K562 (cell line): ENCODE results near the gene TMEM185B. TPM values are rescaled to one million over a fixed set of nuclear protein-coding genes. Genes with fewer than 3 reads are reported as not detected.

Experiments
- ATAC-seq: fragments of 200-7000 bp; cut with Tn5 transposase; 3 replicates; pipeline ENCODE4 v1.9.1; 2020; ENCODE audit warnings: moderate library complexity
- BruUV-seq: library from RNA; stranded (reverse); fragments of 400-500 nt; replicated peaks from 2 replicates; lab custom pipeline; 2021; lab: Mats Ljungman, UMichigan
- CTCF ChIA-PET: fragments of 300-600 bp; formaldehyde crosslinking; extraction: SDS; loops from one replicate; lab custom pipeline; 2021; ENCODE audit warnings: low intra/inter-chr PET ratio; lab: Yijun Ruan, JAX
- POLR2A ChIA-PET: fragments of 300-600, 350-650 bp; sonication (Branson Sonifier 250); formaldehyde crosslinking; extraction: SDS; loops from one replicate; lab custom pipeline; 2021; ENCODE audit warnings: antibody characterized with exemption, inconsistent platforms; lab: Yijun Ruan, JAX
- DNase-seq, 4 experiments: peaks; one replicate each; pipeline versions ENCODE4 v3.0.0 to v3.0.0-alpha.2; 2011 to 2018; ENCODE audit warnings: low spot score in 3 of 4, mixed read lengths in 3 of 4; ENCODE audit errors: extremely low read depth in 1 of 4
- FAIRE-seq: peaks from 2 replicates; lab custom pipeline; 2011; peaks lifted over from hg19 to GRCh38; lab: Jason Lieb, UNC
- H2AFZ ChIP-seq: 2 replicates; pipeline ENCODE4 v1.6.0; 2011; ENCODE audit warnings: low read depth, low read length, control low read depth, inconsistent platforms
- H3K27ac ChIP-seq: fragments of 200-600 bp; 3 replicates; pipeline ENCODE4 v1.8.0; 2011; ENCODE audit warnings: low read depth, mild to moderate bottlenecking, control low read depth, inconsistent platforms, low read length, moderate library complexity, mixed read lengths; ENCODE audit errors: extremely low read depth
- H3K27me3 ChIP-seq, 2 experiments: fragments of 300-600 bp in 1 of 2; 2 replicates in 1 of 2; 3 replicates in 1 of 2; pipeline versions ENCODE4 v1.6.0 to v1.8.0; 2011; ENCODE audit warnings: inconsistent platforms in 2 of 2, low read length in 2 of 2, mild to moderate bottlenecking in 1 of 2, mixed read lengths in 1 of 2, moderate library complexity in 1 of 2; ENCODE audit not compliant: control insufficient read depth in 2 of 2, insufficient read depth in 2 of 2
- H3K36me3 ChIP-seq: fragments of 300-600 bp; 3 replicates; pipeline ENCODE4 v1.8.0; 2011; ENCODE audit warnings: mild to moderate bottlenecking, low read length, inconsistent platforms; ENCODE audit not compliant: control insufficient read depth, insufficient read depth
- H3K4me1 ChIP-seq, 2 experiments: fragments of 200-600 bp in 1 of 2; replicated peaks in 1 of 2; 2 replicates in 1 of 2; 3 replicates in 1 of 2; pipeline versions ENCODE4 v1.5.1 to v1.8.0; 2011; ENCODE audit warnings: inconsistent platforms in 2 of 2, low read length in 2 of 2, mild to moderate bottlenecking in 1 of 2, mixed read lengths in 1 of 2, moderate library complexity in 1 of 2; ENCODE audit not compliant: control insufficient read depth in 2 of 2, insufficient read depth in 2 of 2
- H3K4me2 ChIP-seq: 2 replicates; pipeline ENCODE4 v1.6.1; 2011; ENCODE audit warnings: low read length, control low read depth, inconsistent platforms, mixed read lengths; ENCODE audit not compliant: insufficient read depth
- H3K4me3 ChIP-seq: fragments of 200-600 bp; sonication (generic), shearing (Covaris generic); 2 replicates; pipeline ENCODE4 v1.5.1; 2016; ENCODE audit warnings: control low read depth, inconsistent platforms
- H3K79me2 ChIP-seq: fragments of 200-600 bp; 3 replicates; pipeline ENCODE4 v1.8.0; 2011; ENCODE audit warnings: low read length, inconsistent platforms; ENCODE audit not compliant: control insufficient read depth, insufficient read depth
- H3K9ac ChIP-seq, 2 experiments: 2 replicates each; pipeline versions ENCODE4 v1.6.0 to v1.6.1; 2011; ENCODE audit warnings: low read depth in 2 of 2, low read length in 2 of 2, control low read depth in 1 of 2, inconsistent platforms in 1 of 2, mild to moderate bottlenecking in 1 of 2, mixed read lengths in 1 of 2; ENCODE audit not compliant: insufficient read depth in 1 of 2
- H3K9me1 ChIP-seq: one replicate; pipeline ENCODE4 v1.6.0; 2011; ENCODE audit warnings: inconsistent platforms, mild to moderate bottlenecking, low read length, moderate library complexity; ENCODE audit not compliant: control insufficient read depth, insufficient read depth
- H3K9me3 ChIP-seq: replicated peaks from 2 replicates; pipeline ENCODE4 v1.5.1; 2011; ENCODE audit warnings: low read depth, low read length, inconsistent platforms; ENCODE audit not compliant: control insufficient read depth, insufficient read depth
- H4K20me1 ChIP-seq: replicated peaks from 2 replicates; pipeline ENCODE4 v1.6.1; 2011; ENCODE audit warnings: low read length, inconsistent platforms, mixed read lengths; ENCODE audit not compliant: control insufficient read depth, insufficient read depth
- CTBP1 ChIP-seq: fragments of 450-650 bp; IDR thresholded peaks from 2 replicates; pipeline ENCODE4 v1.6.1; 2016; ENCODE audit warnings: borderline replicate concordance
- HCFC1 ChIP-seq: IDR thresholded peaks from 2 replicates; pipeline ENCODE4 v1.6.1; 2012; ENCODE audit warnings: low read depth, low read length, improper control_type of control experiment
- JUN ChIP-seq, 2 experiments: sonication (generic) in 1 of 2; formaldehyde crosslinking in 1 of 2; IDR thresholded peaks; 2 replicates each; pipeline versions ENCODE4 v1.6.1 to v1.8.0; 2012 to 2022; ENCODE audit warnings: borderline replicate concordance in 2 of 2, mild to moderate bottlenecking in 2 of 2, improper control_type of control experiment in 1 of 2, low read depth in 1 of 2, low read length in 1 of 2, missing genetic modification reagents in 1 of 2
- NFE2 ChIP-seq: IDR thresholded peaks from 2 replicates; pipeline ENCODE4 v1.6.1; 2014; ENCODE audit warnings: antibody characterized with exemption, low read depth
- NFE2L1 ChIP-seq: fragments of 450-650 bp; IDR thresholded peaks from 2 replicates; pipeline ENCODE4 v1.6.1; 2016; ENCODE audit warnings: missing genetic modification characterization, low read depth, mild to moderate bottlenecking, missing compliant biosample characterization, moderate library complexity, borderline replicate concordance
- RBM17 ChIP-seq: fragments of 200-400 bp; formaldehyde crosslinking; IDR thresholded peaks from 2 replicates; pipeline ENCODE4 v1.6.1; 2017; ENCODE audit warnings: low read depth, mild to moderate bottlenecking, low read length, borderline replicate concordance
- SMAD3 ChIP-seq: fragments of 450-650 bp; formaldehyde crosslinking; conservative IDR thresholded peaks from 2 replicates; pipeline ENCODE4 v1.4.0; 2020; ENCODE audit warnings: mild to moderate bottlenecking
- ZBTB1 ChIP-seq: sonication (generic); formaldehyde crosslinking; IDR thresholded peaks from 2 replicates; pipeline ENCODE4 v1.8.1; 2023; ENCODE audit warnings: missing genetic modification reagents, low read depth, mild to moderate bottlenecking, borderline replicate concordance
- ZNF124 ChIP-seq: sonication (generic); formaldehyde crosslinking; IDR thresholded peaks from 2 replicates; pipeline ENCODE4 v1.8.1; 2022; ENCODE audit warnings: missing genetic modification reagents
- WGBS: fragments of 100-300 bp; shearing (Covaris generic); methylation state at CpG from one replicate; pipeline ENCODE4 v1.1.6; 2016; ENCODE audit warnings: low coverage, mixed read lengths; ENCODE audit not compliant: insufficient coverage; ENCODE audit errors: missing lambda C conversion rate; 5-methylcytosine and 5-hydroxymethylcytosine counted together
- in situ Hi-C: fragments of 300-500 bp; cut with MboI; formaldehyde crosslinking; loops from 4 replicates; pipeline ENCODE4 v1.15.0; 2018; ENCODE audit warnings: inconsistent platforms, mixed read lengths
- intact Hi-C: fragments of 100-400 bp; cut with micrococcal nuclease; formaldehyde crosslinking; loops from 2 replicates; pipeline ENCODE4 v1.14.2; 2022
- polyA plus RNA-seq, 8 experiments: library from polyadenylated mRNA; depleted of rRNA in 4 of 8; stranded (reverse) in 5 of 8; unstranded in 3 of 8; fragments of >200 nt; fragmentation: Nextera tagmentation in 2 of 8; fragmentation: Illumina TruSeq in 1 of 8; extraction: Ambion mirVana in 2 of 8; extraction: Trizol in 1 of 8; gene quantifications; 2 replicates each; pipeline versions ENCODE4 v1.2.1 to v1.2.3, GENCODE V29; 2011 to 2014; ENCODE audit warnings: inconsistent platforms in 1 of 8, missing spikeins in 1 of 8
- total RNA-seq, 7 experiments: library from RNA; depleted of rRNA in 6 of 7; stranded (reverse); fragments of >200 nt in 6 of 7; fragmentation: Illumina TruSeq in 2 of 7; extraction: Trizol in 2 of 7; gene quantifications; 2 replicates each; pipeline versions ENCODE4 v1.2.1 to v1.2.3, GENCODE V29; 2011 to 2021; ENCODE audit warnings: low replicate concordance in 1 of 7

TMEM185B gene
- total and polyA plus RNA-seq, 9 of the 15 experiments (the other 6 are each of a cell fraction or from before 2014, with no cell fraction given) = 2.9 to 28.2 (median 11.5) TPM

- peak; percentile 79 for TF ChIP-seq JUN (IDR thresholded peaks at IDR 0.05; ENCODE audit: borderline replicate concordance, low read depth, low read length)
- TF ChIP-seq JUN (CRISPR knock-in tag; IDR thresholded peaks at IDR 0.05; ENCODE audit: borderline replicate concordance) = no peak
Measured at GRCh38 chr2:120237491-120237902, 14.3 kb upstream of the TMEM185B start (continued).

- H3K4me3 ChIP-seq = no peak overlapping the region
- no peaks in the 10 kb centered on the region for H3K27me3 ChIP-seq
- no peaks in the 10 kb centered on the region for H3K9me1 ChIP-seq
- ChIA-PET CTCF (no interaction called here), POLR2A (interaction anchor here (1.1 to 1.6 kb wide), 2 partner anchors 9 to 13 kb away, joined by 4 to 10 read pairs; partner anchors contain the start of gene TMEM185B)
- no peak overlapping the region for H3K27ac ChIP-seq
- no peak overlapping the region for H2AFZ ChIP-seq
- DNase-seq (no peak), FAIRE-seq (no peak), ATAC-seq (no peak)
- H3K4me1 ChIP-seq = peaks cover 18 to 23% of the 10 kb centered on the region in 2 experiments
- TF ChIP-seq HCFC1 = no peak
- TF ChIP-seq ZNF124 (CRISPR knock-in tag) = no peak
- TF ChIP-seq RBM17 = no peak
- no peak for TF ChIP-seq SMAD3 (CRISPR knock-in tag)
- TF ChIP-seq ZBTB1 (CRISPR knock-in tag) = no peak
- TF ChIP-seq NFE2 = no peak
- TF ChIP-seq CTBP1 = no peak
- TF ChIP-seq NFE2L1 (tag) = no peak
- no peak overlapping the region for H3K4me2 ChIP-seq
- intact Hi-C loops (no loop called here), in situ Hi-C loops (no loop called here)
- BruUV-seq = no TSS peak
- no peaks in the 10 kb centered on the region for H3K79me2 ChIP-seq
- H3K9me3 ChIP-seq = no peaks in the 10 kb centered on the region
- H4K20me1 ChIP-seq = no peaks in the 10 kb centered on the region
- 31% methylated on average over 5 of the region's 5 CpGs for WGBS
- no peaks in the 10 kb centered on the region for H3K36me3 ChIP-seq
- H3K9ac ChIP-seq = no peak overlapping the region
Measured at GRCh38 chr2:120236791-120237190, 13.6 kb upstream of the TMEM185B start.
